Lower lobe of right lung (tissue), 2 donors: Measurements from ENCODE around the gene PDCD1. TPM values are rescaled to one million over a fixed set of nuclear protein-coding genes. Genes with fewer than 3 reads are reported as not detected.
A peak's percentile ranks its signal among the peaks of the same experiment; 100 is the strongest.

ENCODE experiments used
- ATAC-seq, 2 donors: fragments of 200-7000 bp; cut with Tn5 transposase; one replicate each; pipeline ENCODE4 v1.9.1; 2020 to 2022; ENCODE audit warnings: mild to moderate bottlenecking in 2 of 2, moderate library complexity in 2 of 2
- DNase-seq: peaks from one replicate; pipeline ENCODE4 v3.0.0-alpha.2; 2020
- H3K27ac ChIP-seq: fragments of 200-600 bp; one replicate; pipeline ENCODE4 v1.8.0; 2022
- H3K27me3 ChIP-seq: fragments of 200-600 bp; one replicate; pipeline ENCODE4 v1.8.0; 2022; ENCODE audit warnings: low read depth
- H3K36me3 ChIP-seq: fragments of 200-600 bp; one replicate; pipeline ENCODE4 v1.8.0; 2022; ENCODE audit warnings: mild to moderate bottlenecking
- H3K4me1 ChIP-seq: fragments of 200-600 bp; one replicate; pipeline ENCODE4 v1.8.0; 2022
- H3K4me3 ChIP-seq: fragments of 200-600 bp; one replicate; pipeline ENCODE4 v1.8.0; 2022; ENCODE audit warnings: mild to moderate bottlenecking
- H3K9me3 ChIP-seq: fragments of 200-600 bp; one replicate; pipeline ENCODE4 v1.8.0; 2022
- CTCF ChIP-seq: fragments of 200-600 bp; IDR thresholded peaks from one replicate; pipeline ENCODE4 v1.8.0; 2022; ENCODE audit warnings: antibody characterized with exemption, mild to moderate bottlenecking
- intact Hi-C: fragments of 100-400 bp; cut with DNase I; formaldehyde crosslinking; loops from one replicate; pipeline ENCODE4 v1.11.0; 2022
- total RNA-seq: library from RNA; stranded (reverse); fragmentation: NEBNext Ultra II Directional; extraction: Animal tissue kit (Norgen Biotek cat#: 25700); gene quantifications from one replicate; pipeline ENCODE4 v1.2.1, GENCODE V29; 2021
- donor health status: DM: no; HTN: yes; CAD: no; lungs with severe emphysema.

The PDCD1 gene
- total RNA-seq, 1 donor from 2014 or later: 1.4 TPM

- Histone ChIP-seq H3K4me3 (no peak overlapping the region), H3K4me1 (peaks cover 6% of the 10 kb centered on the region), H3K27me3 (no peaks in the 10 kb centered on the region), H3K27ac (no peak overlapping the region), H3K36me3 (no peaks in the 10 kb centered on the region), H3K9me3 (no peaks in the 10 kb centered on the region)
- DNase-seq (peak; percentile 41), ATAC-seq (no peak)
- TF ChIP-seq CTCF: no peak
- intact Hi-C loops: no loop called here
Observed at GRCh38 chr2:241900251-241901017, 41.7 kb upstream of the PDCD1 start.

- Histone ChIP-seq H3K4me1 (peaks cover 6% of the 10 kb centered on the region), H3K4me3 (no peak overlapping the region), H3K36me3 (no peaks in the 10 kb centered on the region), H3K27ac (no peak overlapping the region), H3K9me3 (no peaks in the 10 kb centered on the region), H3K27me3 (no peaks in the 10 kb centered on the region)
- TF ChIP-seq CTCF: no peak
- intact Hi-C loops: no loop called here
- peak; percentile 42 for DNase-seq
- no peak for ATAC-seq
Observed at GRCh38 chr2:241898463-241899270, 40.0 kb upstream of the PDCD1 start.

GRCh38 chr2:241897231-241897916 lies 38.7 kb upstream of the PDCD1 start:
- Histone ChIP-seq H3K4me3 (no peak overlapping the region), H3K9me3 (no peaks in the 10 kb centered on the region), H3K27me3 (no peaks in the 10 kb centered on the region), H3K4me1 (peaks cover 6% of the 10 kb centered on the region), H3K27ac (no peak overlapping the region), H3K36me3 (no peaks in the 10 kb centered on the region)
- no peak for DNase-seq
- intact Hi-C loops: no loop called here
- no peak for TF ChIP-seq CTCF
- no peak for ATAC-seq

- peaks cover 6% of the 10 kb centered on the region for H3K4me1 ChIP-seq
- intact Hi-C loops: no loop called here
Observed at GRCh38 chr2:241896746-241897201, 38.1 kb upstream of the PDCD1 start.

More at GRCh38 chr2:241896746-241897201, 38.1 kb upstream of the PDCD1 start:
- no peak for TF ChIP-seq CTCF
- H3K27ac ChIP-seq: no peak overlapping the region
- H3K36me3 ChIP-seq: no peaks in the 10 kb centered on the region
- H3K27me3 ChIP-seq: no peaks in the 10 kb centered on the region
- ATAC-seq (no peak), DNase-seq (no peak)
- no peaks in the 10 kb centered on the region for H3K9me3 ChIP-seq
- no peak overlapping the region for H3K4me3 ChIP-seq
